T-helper 17 cell (primary cell): ENCODE results near the gene HEXIM2. TPM values are rescaled to one million over a fixed set of nuclear protein-coding genes. Genes with fewer than 3 reads are reported as not detected.
"Not testable (repeated sequence)": the region's sequence is repeated elsewhere in the genome, so short reads cannot be mapped to it uniquely, and the experiment has no call there.

Source experiments
- ATAC-seq: fragments of 150-1000 bp; cut with Tn5 transposase; 2 replicates; pipeline ENCODE4 v1.10.0; 2021; ENCODE audit warnings: mild to moderate bottlenecking, moderate library complexity
- DNase-seq, 3 donors: peaks; one replicate each; pipeline versions ENCODE4 v3.0.0 to v3.0.0-alpha.2; 2020 to 2021
- H3K9me3 ChIP-seq: one replicate; pipeline ENCODE4 v1.7.0; 2013; ENCODE audit warnings: low read length, mild to moderate bottlenecking; ENCODE audit not compliant: control insufficient read depth, poor library complexity, severe bottlenecking
- H3K27ac Mint-ChIP-seq: one replicate; pipeline ENCODE4 v1.8.0; 2022; ENCODE audit warnings: mild to moderate bottlenecking, moderate library complexity, mixed read lengths
- H3K27me3 Mint-ChIP-seq: one replicate; pipeline ENCODE4 v1.8.0; 2022; ENCODE audit warnings: mixed read lengths
- H3K36me3 Mint-ChIP-seq: one replicate; pipeline ENCODE4 v1.8.0; 2022; ENCODE audit warnings: low read depth, mixed read lengths
- H3K4me1 Mint-ChIP-seq: one replicate; pipeline ENCODE4 v1.8.0; 2022; ENCODE audit warnings: mild to moderate bottlenecking, mixed read lengths
- H3K4me3 Mint-ChIP-seq: one replicate; pipeline ENCODE4 v1.8.0; 2022; ENCODE audit warnings: mild to moderate bottlenecking, moderate library complexity, mixed read lengths
- total RNA-seq, 4 donors: library from RNA in 2 of 4; stranded (reverse) in 2 of 4; gene quantifications; one replicate each; pipeline ENCODE4 v1.2.3 and lab custom pipeline; 2022 to 2026

The HEXIM2 gene
- total RNA-seq, 2 donors from 2014 or later = 1.5 to 12.3 TPM

DNA sequence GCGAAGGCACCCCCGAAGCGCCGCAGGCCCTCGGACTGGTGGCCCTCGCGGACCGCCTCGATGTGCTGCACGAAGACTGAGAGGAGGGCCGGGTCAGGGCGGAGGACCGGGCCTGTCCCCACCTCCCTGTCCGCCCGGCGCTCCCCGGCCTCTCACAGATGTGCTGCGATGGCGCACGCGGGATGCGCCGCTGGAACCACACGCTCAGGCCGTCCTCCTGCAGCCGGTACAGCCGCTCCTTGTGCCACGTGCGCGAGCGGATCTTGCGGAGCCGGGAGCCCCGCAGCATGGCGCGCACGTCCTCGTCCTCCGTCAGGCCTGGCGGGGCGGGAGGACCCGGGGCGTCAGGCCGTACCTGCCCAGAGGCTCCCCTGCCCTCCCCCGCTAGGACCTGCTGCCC is 40.6 kb upstream of the HEXIM2 start:
- Mint-ChIP-seq H3K4me1 (no peaks in the 10 kb centered on the region), H3K27me3 (peaks cover 10% of the 10 kb centered on the region), H3K27ac (no peak overlapping the region), H3K4me3 (no peak overlapping the region), H3K36me3 (no peaks in the 10 kb centered on the region)
- no peaks in the 10 kb centered on the region for H3K9me3 ChIP-seq
- DNase-seq (no peak), ATAC-seq (no peak)

DNA sequence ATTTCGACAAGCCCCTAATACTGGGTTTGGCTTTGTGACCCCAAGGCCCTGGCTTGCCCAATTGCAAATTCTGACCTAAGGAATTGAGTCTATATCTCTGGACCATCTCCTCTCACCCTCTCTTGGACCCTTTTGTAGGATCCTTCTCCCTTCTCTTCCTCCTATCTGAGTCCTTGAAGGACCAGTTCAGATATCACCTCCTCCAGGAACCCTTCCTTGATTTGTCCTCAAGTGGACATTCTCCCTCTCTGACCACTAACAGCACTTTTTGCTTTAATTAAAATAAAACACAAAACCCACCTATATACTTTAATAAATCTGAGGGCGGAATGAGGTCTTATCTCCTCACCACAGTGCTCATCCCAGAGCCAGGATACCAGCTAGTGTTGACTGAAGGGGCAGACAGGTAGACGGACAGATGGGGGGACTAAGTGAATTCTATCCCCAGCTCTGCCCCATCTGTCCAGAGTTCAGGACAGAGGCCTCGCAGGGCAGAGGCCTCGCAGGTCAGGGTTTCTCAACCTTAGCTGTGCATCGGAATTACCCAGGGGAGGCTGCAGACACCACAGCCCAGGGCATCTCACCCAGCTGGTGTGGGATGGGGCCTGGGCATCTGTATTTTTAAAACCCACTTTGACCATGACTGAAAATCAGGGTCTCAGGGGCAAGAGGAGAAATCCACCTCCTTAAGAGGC is 38.5 kb upstream of the HEXIM2 start:
- DNase-seq = no peak
- ATAC-seq = no peak
- H3K4me1 Mint-ChIP-seq = no peaks in the 10 kb centered on the region
- no peaks in the 10 kb centered on the region for H3K36me3 Mint-ChIP-seq
- H3K27me3 Mint-ChIP-seq = peaks cover 8% of the 10 kb centered on the region
- H3K27ac Mint-ChIP-seq = no peak overlapping the region
- H3K9me3 ChIP-seq = no peaks in the 10 kb centered on the region
- no peak overlapping the region for H3K4me3 Mint-ChIP-seq

DNA sequence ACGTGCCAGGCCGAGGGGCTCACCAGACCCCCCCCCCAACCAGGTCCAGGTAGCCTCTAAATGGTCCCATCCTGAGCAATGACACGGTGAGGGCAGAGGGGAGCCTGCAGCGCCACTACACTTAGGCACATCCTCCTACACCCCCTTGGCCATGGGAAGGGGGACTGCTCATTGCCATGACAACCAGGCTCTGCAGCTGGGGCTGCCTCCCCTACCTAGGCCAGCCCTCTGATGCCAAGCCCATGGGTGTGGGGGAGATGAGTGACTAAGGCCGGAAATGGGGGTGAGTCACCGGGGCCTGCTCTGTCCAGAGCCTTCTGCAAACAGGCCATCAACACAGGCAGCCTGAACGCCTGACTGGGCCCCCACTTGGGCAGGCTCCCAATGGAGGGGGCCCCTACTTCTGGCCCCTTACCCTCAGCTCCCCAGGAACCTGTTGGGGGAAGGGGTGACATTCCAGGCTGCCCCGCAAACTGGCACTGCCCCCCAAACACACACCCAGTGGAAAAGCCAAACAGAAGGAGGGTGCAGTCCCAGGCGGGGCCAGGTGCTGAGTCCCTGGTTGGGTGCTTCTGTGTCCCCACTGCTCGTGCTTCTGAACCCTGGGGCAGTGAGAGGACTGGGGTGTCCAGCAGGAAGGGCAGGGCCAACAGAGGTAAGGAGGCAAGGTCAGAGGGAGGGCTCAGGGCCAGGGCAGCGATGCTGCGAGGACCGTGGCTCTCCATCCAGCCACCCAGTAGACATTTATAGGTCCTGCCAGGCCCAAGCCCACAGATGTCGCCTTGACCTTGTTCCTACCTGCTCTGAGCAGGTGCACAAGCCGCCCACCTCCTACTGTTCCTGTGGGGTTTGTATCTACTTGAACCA is 37.5 kb upstream of the HEXIM2 start:
- Mint-ChIP-seq H3K27ac (no peak overlapping the region), H3K4me3 (no peak overlapping the region), H3K36me3 (no peaks in the 10 kb centered on the region), H3K27me3 (peaks cover 8% of the 10 kb centered on the region), H3K4me1 (no peaks in the 10 kb centered on the region)
- DNase-seq = no peak
- ATAC-seq = peak; percentile 62
- H3K9me3 ChIP-seq = no peaks in the 10 kb centered on the region

DNA sequence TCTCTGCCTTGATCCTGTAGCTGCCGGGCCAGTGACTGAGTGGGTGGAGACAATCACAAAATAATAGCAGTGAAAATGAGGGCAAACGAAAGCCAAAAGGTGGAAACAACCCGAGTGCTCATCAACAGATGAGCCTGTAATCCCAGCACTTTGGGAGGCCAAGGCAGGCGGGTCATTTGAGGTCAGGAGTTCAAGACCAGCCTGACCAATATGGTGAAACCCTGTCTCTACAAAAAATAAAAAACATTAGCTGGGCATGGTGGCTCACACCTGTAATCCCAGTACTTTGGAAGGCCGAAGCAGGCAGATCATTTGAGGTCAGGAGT is 36.9 kb upstream of the HEXIM2 start:
- not testable (repeated sequence) for H3K27ac Mint-ChIP-seq, H3K36me3 Mint-ChIP-seq

DNA sequence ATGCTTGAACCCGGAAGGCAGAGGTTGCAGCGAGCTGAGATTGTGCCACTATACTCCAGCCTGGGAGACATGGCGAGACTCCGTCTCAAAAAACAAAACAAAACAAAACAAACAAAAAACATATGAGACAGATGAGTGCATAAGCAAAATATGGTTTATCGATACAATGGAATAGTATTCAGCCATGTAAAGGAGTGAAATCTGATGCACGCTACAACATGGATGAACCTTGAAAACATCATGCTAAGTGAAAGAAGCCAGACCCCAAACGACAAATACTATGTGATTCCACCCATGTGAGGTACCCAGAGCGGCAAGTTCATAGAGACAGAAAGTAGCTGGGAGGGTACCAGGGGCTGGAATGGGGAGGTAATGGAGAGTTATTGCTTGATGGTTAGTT is 36.2 kb upstream of the HEXIM2 start:
- DNase-seq (no peak), ATAC-seq (no peak)
- H3K27ac Mint-ChIP-seq = no peak overlapping the region
- peaks cover 8% of the 10 kb centered on the region for H3K27me3 Mint-ChIP-seq
- H3K4me3 Mint-ChIP-seq = no peak overlapping the region
- no peaks in the 10 kb centered on the region for H3K9me3 ChIP-seq
- no peaks in the 10 kb centered on the region for H3K36me3 Mint-ChIP-seq
- H3K4me1 Mint-ChIP-seq = no peaks in the 10 kb centered on the region

More for the DNA sequence above, 36.9 kb upstream of the HEXIM2 start:
- H3K4me3 Mint-ChIP-seq, H3K27me3 Mint-ChIP-seq, H3K4me1 Mint-ChIP-seq, H3K9me3 ChIP-seq, ATAC-seq, DNase-seq: not testable (repeated sequence)

DNA sequence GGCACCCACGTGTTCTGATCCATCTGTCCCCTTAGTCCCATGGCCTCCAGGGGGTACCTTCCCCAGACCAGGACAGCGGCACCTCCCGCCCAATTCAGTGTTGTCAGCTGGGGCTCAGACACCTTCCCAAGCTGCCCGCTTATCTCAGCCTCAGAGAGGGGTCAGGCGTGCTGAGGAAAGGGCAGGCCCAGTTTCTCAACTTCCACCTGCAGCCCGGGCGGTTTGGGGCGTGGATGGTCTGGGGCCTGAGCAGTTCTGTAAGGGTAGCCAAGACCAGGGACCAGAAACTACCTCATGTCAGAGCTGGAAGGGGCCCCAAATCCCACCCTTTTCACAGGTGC is 34.5 kb upstream of the HEXIM2 start:
- Mint-ChIP-seq H3K27me3 (no peaks in the 10 kb centered on the region), H3K4me3 (no peak overlapping the region), H3K36me3 (no peaks in the 10 kb centered on the region), H3K4me1 (no peaks in the 10 kb centered on the region), H3K27ac (no peak overlapping the region)
- ATAC-seq (no peak), DNase-seq (no peak)
- no peaks in the 10 kb centered on the region for H3K9me3 ChIP-seq

DNA sequence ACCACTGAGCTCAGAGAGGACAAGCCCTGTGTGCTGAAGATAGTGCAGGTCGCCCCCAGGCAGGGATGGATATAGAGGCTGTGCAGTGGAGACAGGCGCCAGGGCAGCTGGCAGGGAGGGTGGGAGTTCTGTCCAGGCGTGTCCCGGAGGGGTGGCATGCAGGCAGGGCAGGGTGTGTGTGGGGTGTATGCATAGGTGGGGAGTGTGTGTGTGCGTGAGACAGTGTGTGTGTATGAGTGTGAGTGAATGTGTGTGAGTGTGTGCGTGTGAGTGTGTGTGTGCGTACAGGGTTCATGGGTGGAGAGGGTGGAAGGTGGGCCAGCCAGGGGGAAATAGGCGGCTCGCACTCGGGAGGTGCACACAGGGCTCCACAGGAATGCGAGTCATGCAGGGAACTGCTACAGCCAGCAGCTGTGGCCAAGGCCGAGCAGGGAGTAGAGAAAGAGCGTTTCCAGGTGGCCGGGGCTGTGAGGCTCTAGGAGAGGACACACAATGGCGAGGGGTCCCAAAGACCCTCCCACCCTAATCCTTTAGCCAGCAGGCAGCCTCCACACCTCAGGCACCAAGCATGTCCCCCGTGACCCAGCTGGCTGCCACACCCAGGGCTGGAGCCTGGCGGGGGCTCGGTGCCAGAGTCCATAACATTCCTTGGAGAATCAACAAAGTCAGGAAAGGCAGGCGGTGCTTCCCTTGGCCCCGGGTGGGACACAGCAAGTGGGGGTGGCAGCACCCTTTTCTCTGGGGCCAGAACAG is 34.0 kb upstream of the HEXIM2 start:
- Mint-ChIP-seq H3K36me3 (no peaks in the 10 kb centered on the region), H3K27me3 (no peaks in the 10 kb centered on the region), H3K4me3 (no peak overlapping the region), H3K27ac (no peak overlapping the region), H3K4me1 (no peaks in the 10 kb centered on the region)
- no peaks in the 10 kb centered on the region for H3K9me3 ChIP-seq
- ATAC-seq (no peak), DNase-seq (no peak)

DNA sequence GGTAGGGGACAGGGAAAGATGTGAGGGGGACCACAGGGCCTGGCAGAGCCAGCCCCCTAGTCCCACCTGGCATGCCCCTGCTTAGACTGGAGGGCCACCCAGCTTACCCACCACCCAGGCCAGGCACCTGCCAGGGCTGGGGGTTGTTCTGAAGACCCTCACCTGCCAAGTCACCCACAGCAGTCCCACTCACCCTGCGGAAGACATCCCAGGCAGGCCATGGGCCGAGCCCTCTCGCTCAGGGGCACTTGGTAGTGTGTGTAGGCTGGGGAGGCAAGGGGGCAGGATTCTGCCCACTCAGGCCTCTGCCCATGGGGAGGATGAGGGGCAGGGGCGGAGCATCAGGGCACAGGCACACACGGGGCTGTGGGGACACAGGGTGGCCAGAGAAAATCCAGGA is 33.3 kb upstream of the HEXIM2 start:
- no peaks in the 10 kb centered on the region for H3K27me3 Mint-ChIP-seq
- H3K9me3 ChIP-seq = no peaks in the 10 kb centered on the region
- H3K4me3 Mint-ChIP-seq = no peak overlapping the region
- no peak for DNase-seq
- no peaks in the 10 kb centered on the region for H3K36me3 Mint-ChIP-seq
- H3K4me1 Mint-ChIP-seq = no peaks in the 10 kb centered on the region
- H3K27ac Mint-ChIP-seq = no peak overlapping the region
- ATAC-seq = no peak

DNA sequence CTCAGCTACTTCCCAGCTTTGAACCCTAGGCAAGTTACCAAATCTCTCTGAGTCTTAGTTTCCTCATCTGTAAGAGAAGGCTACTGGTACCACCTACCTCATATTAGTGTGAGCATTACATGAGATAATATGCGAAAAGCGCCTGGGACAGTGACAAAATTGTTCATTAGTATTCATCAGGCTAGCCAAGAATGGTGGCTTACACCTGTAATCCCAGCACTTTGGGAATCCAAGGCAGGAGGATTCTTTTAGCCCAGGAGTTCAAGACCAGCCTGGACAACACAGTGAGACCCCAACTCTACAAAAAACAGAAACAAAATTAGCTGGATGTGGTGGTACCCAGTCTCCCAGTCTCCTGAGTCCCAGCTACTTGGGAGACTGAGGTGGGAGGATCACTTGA is 32.7 kb upstream of the HEXIM2 start:
- ATAC-seq (no peak), DNase-seq (no peak)
- H3K4me3 Mint-ChIP-seq = no peak overlapping the region
- H3K9me3 ChIP-seq = no peaks in the 10 kb centered on the region
- H3K27me3 Mint-ChIP-seq = no peaks in the 10 kb centered on the region
- no peak overlapping the region for H3K27ac Mint-ChIP-seq
- H3K36me3 Mint-ChIP-seq = no peaks in the 10 kb centered on the region
- H3K4me1 Mint-ChIP-seq = peaks cover 2% of the 10 kb centered on the region

DNA sequence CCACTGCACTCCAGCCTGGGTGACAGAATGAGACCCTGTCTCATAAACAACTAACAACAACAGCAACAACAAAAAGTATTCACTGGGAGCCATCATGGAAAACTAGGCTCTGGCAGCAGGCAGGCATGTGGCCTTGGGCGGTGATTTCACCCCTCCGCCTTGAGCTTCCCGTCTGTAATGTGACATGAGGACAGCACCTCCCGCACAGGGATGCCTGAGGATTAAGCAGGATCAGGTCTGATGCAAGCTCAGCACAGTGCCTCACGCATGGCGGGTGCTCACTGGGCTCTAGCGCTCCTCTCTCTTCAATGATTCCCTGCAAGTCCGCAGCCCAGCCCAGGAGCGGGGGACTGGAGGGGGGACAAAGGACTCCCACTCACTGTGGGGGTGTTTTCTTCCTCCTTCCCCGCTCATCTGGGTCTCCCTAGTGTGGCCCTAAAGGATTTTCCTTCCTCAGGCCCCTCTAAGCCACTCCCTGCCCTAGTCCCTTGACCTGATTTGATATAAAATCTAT is 32.2 kb upstream of the HEXIM2 start:
- no peak overlapping the region for H3K4me3 Mint-ChIP-seq
- no peak for ATAC-seq
- H3K9me3 ChIP-seq = no peaks in the 10 kb centered on the region
- no peak overlapping the region for H3K27ac Mint-ChIP-seq
- peaks cover 2% of the 10 kb centered on the region for H3K4me1 Mint-ChIP-seq
- H3K36me3 Mint-ChIP-seq = no peaks in the 10 kb centered on the region
- no peak for DNase-seq
- no peaks in the 10 kb centered on the region for H3K27me3 Mint-ChIP-seq

DNA sequence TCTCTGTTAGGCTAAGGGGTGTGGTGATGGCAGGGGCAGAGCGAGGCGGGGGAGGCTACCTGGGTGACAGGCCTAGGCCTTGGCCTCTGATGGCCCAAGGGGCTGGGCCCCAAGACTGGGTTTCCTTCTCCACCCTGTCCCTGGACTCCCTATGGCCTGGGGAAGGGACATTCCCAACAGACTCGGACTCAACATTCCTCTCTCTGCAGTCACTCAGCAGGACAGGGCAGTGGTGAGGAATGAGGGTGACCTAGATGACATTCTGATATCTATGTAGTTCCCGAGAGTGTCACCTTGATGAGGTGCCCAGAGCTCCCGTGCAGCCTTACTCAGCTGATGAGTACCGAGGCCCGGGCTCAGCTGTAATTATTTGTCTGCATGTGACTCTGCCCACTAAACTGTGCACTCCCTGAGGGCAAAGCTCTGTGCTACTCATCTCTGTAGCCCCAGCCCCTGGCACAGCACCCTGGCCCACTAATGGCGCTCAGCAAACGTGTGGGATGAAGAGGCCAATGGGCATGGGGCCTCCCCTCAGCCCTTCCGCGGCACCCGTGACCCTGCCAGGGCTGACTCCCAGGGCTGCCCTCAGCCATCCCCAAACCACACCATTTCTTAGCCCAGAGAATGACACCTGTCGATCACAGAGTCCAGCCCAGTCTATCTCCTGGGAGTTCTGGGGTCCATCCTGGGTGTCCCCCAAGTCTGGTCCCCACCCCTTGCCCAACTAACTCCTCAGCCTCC is 31.6 kb upstream of the HEXIM2 start:
- ATAC-seq (no peak), DNase-seq (no peak)
- no peaks in the 10 kb centered on the region for H3K36me3 Mint-ChIP-seq
- no peaks in the 10 kb centered on the region for H3K27me3 Mint-ChIP-seq
- H3K27ac Mint-ChIP-seq = no peak overlapping the region
- H3K9me3 ChIP-seq = no peaks in the 10 kb centered on the region
- H3K4me1 Mint-ChIP-seq = peaks cover 4% of the 10 kb centered on the region
- peak overlapping the region; percentile 60 for H3K4me3 Mint-ChIP-seq

DNA sequence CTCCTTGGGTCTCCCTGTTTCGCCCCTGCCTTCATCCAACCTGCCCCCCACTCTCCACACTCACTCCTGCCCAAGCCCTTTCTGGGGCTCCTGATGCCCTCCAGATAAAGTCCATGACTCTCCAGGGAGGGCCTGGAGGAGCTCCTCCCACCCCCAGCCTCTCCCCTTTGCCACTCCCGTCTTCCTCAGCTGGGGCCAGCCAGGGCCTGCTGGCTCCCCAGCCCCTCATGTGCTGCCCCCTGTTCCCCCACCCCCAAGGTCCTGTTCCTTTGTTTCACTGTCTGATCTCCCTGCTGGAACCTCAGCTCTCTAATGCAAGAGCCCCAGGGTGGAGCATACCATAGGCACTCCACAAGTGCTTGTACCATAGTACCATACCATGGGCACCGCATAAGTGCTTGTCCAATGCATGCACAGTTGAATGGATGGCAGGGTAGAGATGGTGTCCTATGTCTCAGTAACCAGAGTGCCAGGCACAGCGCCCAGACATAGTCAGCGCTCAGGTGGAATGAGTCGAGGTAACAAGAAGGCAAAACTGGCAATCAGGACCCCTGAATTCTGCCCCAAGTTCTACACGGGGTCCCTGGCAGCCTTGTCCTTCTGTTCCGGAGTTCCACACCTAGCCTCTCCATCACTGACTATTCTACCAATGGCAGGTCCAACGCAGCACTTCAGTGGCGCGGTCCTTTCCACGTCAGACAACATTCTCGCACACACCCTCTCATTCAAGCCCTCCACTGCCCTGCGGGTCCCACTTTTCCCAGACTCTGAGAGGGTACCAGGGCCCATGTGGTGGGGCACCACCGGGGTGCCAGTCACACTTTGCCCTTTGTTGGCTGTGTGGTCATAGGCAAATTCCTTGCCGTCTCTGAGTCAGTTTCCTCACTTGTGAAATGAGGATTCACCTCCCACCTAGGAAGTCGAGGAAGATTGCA is 30.7 kb upstream of the HEXIM2 start:
- H3K27ac Mint-ChIP-seq = peak overlapping the region; percentile 54
- peaks cover 8% of the 10 kb centered on the region for H3K4me1 Mint-ChIP-seq
- ATAC-seq (no peak), DNase-seq (no peak)
- H3K9me3 ChIP-seq = no peaks in the 10 kb centered on the region
- H3K36me3 Mint-ChIP-seq = no peaks in the 10 kb centered on the region
- peak overlapping the region; percentile 90 for H3K4me3 Mint-ChIP-seq
- H3K27me3 Mint-ChIP-seq = no peaks in the 10 kb centered on the region
